AG09309 (cell line): ENCODE measurements around the gene MTHFSD.

ENCODE experiments used
- DNase-seq: peaks from one replicate; pipeline ENCODE4 v3.0.0-alpha.2; 2010; ENCODE audit warnings: low read depth
- H3K4me3 ChIP-seq: 2 replicates; pipeline ENCODE4 v1.5.1; 2011; ENCODE audit warnings: mild to moderate bottlenecking, low read depth, low read length, moderate library complexity; ENCODE audit not compliant: control insufficient read depth
- CTCF ChIP-seq: IDR thresholded peaks from 2 replicates; pipeline ENCODE4 v1.5.1; 2011; ENCODE audit warnings: mild to moderate bottlenecking, low read depth, low read length, inconsistent platforms; ENCODE audit not compliant: insufficient read depth, control insufficient read depth; ENCODE audit errors: missing control alignments

MTHFSD gene

DNA sequence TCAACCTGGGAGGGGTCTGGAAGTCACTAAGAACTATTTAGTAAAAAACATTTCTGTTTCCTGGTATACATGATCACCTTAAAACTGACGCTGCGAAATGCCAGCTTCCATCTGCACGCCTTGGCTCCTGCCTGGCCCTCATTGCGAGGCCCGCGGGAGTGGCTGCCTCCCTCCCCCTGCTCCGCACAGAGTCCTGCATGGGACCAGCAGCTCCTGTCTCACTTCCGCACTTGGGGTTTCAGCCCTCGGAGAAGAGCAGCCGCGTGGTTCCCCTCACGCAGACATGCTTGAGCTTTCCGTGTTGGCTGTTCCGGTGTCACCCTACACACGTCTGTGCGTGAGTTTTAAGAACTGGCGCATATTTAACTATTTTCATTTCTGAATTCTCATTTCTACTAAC is 18.4 kb downstream of the MTHFSD start:
- TF ChIP-seq CTCF: no peak
- DNase-seq: no peak
- no peak overlapping the region for H3K4me3 ChIP-seq

GRCh38 chr16:86534779-86535615 is 20.0 kb downstream of the MTHFSD start:
- DNase-seq: no peak
- TF ChIP-seq CTCF: no peak

GRCh38 chr16:86533767-86534351 is 21.2 kb downstream of the MTHFSD start:
- no peak for DNase-seq
- no peak overlapping the region for H3K4me3 ChIP-seq
- no peak for TF ChIP-seq CTCF

More at GRCh38 chr16:86534779-86535615, 20.0 kb downstream of the MTHFSD start:
- H3K4me3 ChIP-seq: no peak overlapping the region

DNA sequence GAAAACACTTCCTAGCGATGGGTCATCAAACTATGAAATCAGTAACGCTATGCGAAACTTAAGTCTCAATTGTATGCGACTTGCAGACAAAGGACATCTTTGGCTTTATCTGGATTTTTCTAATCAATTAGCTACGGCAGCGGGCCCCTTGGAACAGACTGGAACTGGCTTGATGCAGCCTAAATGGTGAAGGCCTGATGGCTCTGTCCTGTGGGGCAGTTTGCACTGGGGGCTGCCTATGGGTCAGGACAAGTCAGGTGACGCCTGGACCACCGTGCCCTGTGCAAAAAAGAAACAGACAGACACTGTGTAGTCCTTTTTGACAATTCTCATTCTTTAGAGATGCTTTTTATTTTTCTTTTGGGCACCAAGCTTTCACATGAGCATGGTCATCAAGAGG is 22.0 kb downstream of the MTHFSD start:
- no peak for DNase-seq
- H3K4me3 ChIP-seq: no peak overlapping the region
- no peak for TF ChIP-seq CTCF

GRCh38 chr16:86532526-86532815 is 22.6 kb downstream of the MTHFSD start:
- no peak for TF ChIP-seq CTCF
- H3K4me3 ChIP-seq: no peak overlapping the region
- no peak for DNase-seq

DNA sequence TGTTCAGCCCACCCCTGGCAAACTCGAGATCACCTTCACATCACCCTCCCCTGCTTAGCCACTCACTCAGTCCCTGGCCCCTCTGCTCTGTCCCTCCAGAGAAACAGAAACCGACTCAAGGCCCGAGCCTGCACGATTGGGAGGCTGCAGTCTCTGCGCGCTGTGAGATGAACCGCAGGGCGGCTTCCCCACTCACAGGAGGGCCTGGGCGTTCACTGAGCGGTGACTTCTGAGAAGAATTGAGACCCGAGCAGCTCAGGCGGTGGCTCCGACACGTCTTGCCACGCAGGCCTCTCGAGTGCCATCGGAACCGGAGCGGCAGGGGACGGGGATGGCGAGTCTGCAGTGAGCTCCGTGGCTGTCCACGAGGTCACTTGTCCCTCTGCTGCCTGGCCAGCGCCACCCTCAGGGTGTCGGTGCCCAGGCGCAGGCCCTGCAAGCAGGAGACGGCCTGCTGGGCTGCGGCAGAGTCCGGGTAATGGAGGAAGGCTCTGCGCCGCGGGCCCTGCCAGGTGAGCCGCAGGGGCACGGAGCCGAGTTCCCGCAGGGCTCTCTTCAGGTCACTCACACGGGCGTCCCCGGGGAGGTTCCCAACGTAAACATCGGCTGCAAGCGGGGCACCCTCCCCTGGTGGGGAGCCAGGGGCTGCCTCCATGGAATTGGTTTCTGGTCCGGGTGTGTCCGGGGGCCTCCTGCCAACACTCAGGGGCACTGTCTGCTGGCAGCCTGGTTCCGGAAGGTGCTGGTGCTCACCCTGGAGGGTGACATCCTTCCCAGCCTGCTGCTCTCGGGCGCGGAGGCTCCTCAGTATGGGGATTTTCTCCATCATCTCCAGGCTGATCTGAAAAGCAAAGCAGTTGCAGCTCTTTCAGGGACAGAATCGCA is 23.2 kb downstream of the MTHFSD start:
- TF ChIP-seq CTCF: no peak
- no peak for DNase-seq
- H3K4me3 ChIP-seq: no peak overlapping the region
